Measurements from ENCODE around the gene SPACA5B. TPM values are rescaled to one million over a fixed set of nuclear protein-coding genes. Genes with fewer than 3 reads are reported as not detected.
"Not testable (repeated sequence)": the region's sequence is repeated elsewhere in the genome, so short reads cannot be mapped to it uniquely, and the experiment has no call there.

The SPACA5B gene
- total and polyA plus RNA-seq, 2 donors (not counting 1 experiment from before 2014, with no cell fraction given) = not detected

- Histone ChIP-seq H3K79me2 (ENCODE audit: control insufficient read depth, insufficient read depth, low read length) (no peaks in the 10 kb centered on the region), H3K9me3 (ENCODE audit: control insufficient read depth, insufficient read depth, low read depth, low read length) (no peaks in the 10 kb centered on the region), H4K20me1 (ENCODE audit: control insufficient read depth, extremely low read depth, insufficient read depth, low read length) (no peaks in the 10 kb centered on the region), H3K9ac (ENCODE audit: insufficient read depth, low read length) (no peak overlapping the region), H3K4me1 (ENCODE audit: control insufficient read depth, extremely low read depth, insufficient read depth, low read length) (no peaks in the 10 kb centered on the region), H3K27me3 (ENCODE audit: control insufficient read depth, insufficient read depth, low read length) (no peaks in the 10 kb centered on the region), H3K27ac (ENCODE audit: insufficient read depth, low read length) (no peak overlapping the region), H3K4me2 (ENCODE audit: extremely low read depth, insufficient read depth, low read length) (no peak overlapping the region), H2AFZ (ENCODE audit: low read length) (no peak overlapping the region), H3K4me3 (replicated peaks in 1 of 4; ENCODE audit: control extremely low read depth in 1 of 4, insufficient read depth in 1 of 4, low read depth in 3 of 4, low read length in 4 of 4) (no peak overlapping the region), H3K36me3 (ENCODE audit: control insufficient read depth, insufficient read depth, low read length) (no peaks in the 10 kb centered on the region)
- TF ChIP-seq CTCF (conservative IDR thresholded peaks at IDR 0.05 in 1 of 2, IDR thresholded peaks at IDR 0.05 in 1 of 2; ENCODE audit: low read depth in 1 of 2, low read length in 2 of 2) (no peak), EZH2 (IDR thresholded peaks at IDR 0.05; ENCODE audit: low read length, missing control alignments) (no peak)
- DNase-seq (ENCODE audit: low read depth in 2 of 2) = no peak
These were observed 24.4 kb downstream of the SPACA5B start for GRCh38 chrX:48154796-48155195.

GRCh38 chrX:48156014-48156413, 25.6 kb downstream of the SPACA5B start:
- no peak overlapping the region for H3K9ac ChIP-seq (ENCODE audit: insufficient read depth, low read length)
- H3K79me2 ChIP-seq (ENCODE audit: control insufficient read depth, insufficient read depth, low read length) = no peaks in the 10 kb centered on the region
- no peaks in the 10 kb centered on the region for H3K4me1 ChIP-seq (ENCODE audit: control insufficient read depth, extremely low read depth, insufficient read depth, low read length)
- H4K20me1 ChIP-seq (ENCODE audit: control insufficient read depth, extremely low read depth, insufficient read depth, low read length) = no peaks in the 10 kb centered on the region
- no peak for TF ChIP-seq CTCF (conservative IDR thresholded peaks at IDR 0.05 in 1 of 2, IDR thresholded peaks at IDR 0.05 in 1 of 2; ENCODE audit: low read depth in 1 of 2, low read length in 2 of 2)
- no peak for TF ChIP-seq EZH2 (IDR thresholded peaks at IDR 0.05; ENCODE audit: low read length, missing control alignments)
- no peak overlapping the region for H2AFZ ChIP-seq (ENCODE audit: low read length)
- no peaks in the 10 kb centered on the region for H3K27me3 ChIP-seq (ENCODE audit: control insufficient read depth, insufficient read depth, low read length)
- no peak overlapping the region for H3K27ac ChIP-seq (ENCODE audit: insufficient read depth, low read length)
- no peaks in the 10 kb centered on the region for H3K36me3 ChIP-seq (ENCODE audit: control insufficient read depth, insufficient read depth, low read length)
- DNase-seq (ENCODE audit: low read depth in 2 of 2) = no peak
- H3K9me3 ChIP-seq (ENCODE audit: control insufficient read depth, insufficient read depth, low read depth, low read length) = no peaks in the 10 kb centered on the region
- no peak overlapping the region for H3K4me2 ChIP-seq (ENCODE audit: extremely low read depth, insufficient read depth, low read length)
- no peak overlapping the region for H3K4me3 ChIP-seq (replicated peaks in 1 of 4; ENCODE audit: control extremely low read depth in 1 of 4, insufficient read depth in 1 of 4, low read depth in 3 of 4, low read length in 4 of 4)

- Histone ChIP-seq H3K9ac (ENCODE audit: insufficient read depth, low read length) (no peak overlapping the region), H4K20me1 (ENCODE audit: control insufficient read depth, extremely low read depth, insufficient read depth, low read length) (no peaks in the 10 kb centered on the region), H3K27ac (ENCODE audit: insufficient read depth, low read length) (no peak overlapping the region), H3K36me3 (ENCODE audit: control insufficient read depth, insufficient read depth, low read length) (no peaks in the 10 kb centered on the region), H3K4me2 (ENCODE audit: extremely low read depth, insufficient read depth, low read length) (no peak overlapping the region), H2AFZ (ENCODE audit: low read length) (no peak overlapping the region), H3K4me1 (ENCODE audit: control insufficient read depth, extremely low read depth, insufficient read depth, low read length) (no peaks in the 10 kb centered on the region), H3K27me3 (ENCODE audit: control insufficient read depth, insufficient read depth, low read length) (no peaks in the 10 kb centered on the region), H3K9me3 (ENCODE audit: control insufficient read depth, insufficient read depth, low read depth, low read length) (no peaks in the 10 kb centered on the region), H3K4me3 (replicated peaks in 1 of 4; ENCODE audit: control extremely low read depth in 1 of 4, insufficient read depth in 1 of 4, low read depth in 3 of 4, low read length in 4 of 4) (no peak overlapping the region), H3K79me2 (ENCODE audit: control insufficient read depth, insufficient read depth, low read length) (no peaks in the 10 kb centered on the region)
- TF ChIP-seq EZH2 (IDR thresholded peaks at IDR 0.05; ENCODE audit: low read length, missing control alignments) = no peak
- no peak for TF ChIP-seq CTCF (conservative IDR thresholded peaks at IDR 0.05 in 1 of 2, IDR thresholded peaks at IDR 0.05 in 1 of 2; ENCODE audit: low read depth in 1 of 2, low read length in 2 of 2)
- no peak for DNase-seq (ENCODE audit: low read depth in 2 of 2)
These were observed 34.8 kb downstream of the SPACA5B start for GRCh38 chrX:48165241-48165640.

- H3K4me2 ChIP-seq (ENCODE audit: extremely low read depth, insufficient read depth, low read length); H3K4me3 ChIP-seq (replicated peaks in 1 of 4; ENCODE audit: control extremely low read depth in 1 of 4, insufficient read depth in 1 of 4, low read depth in 3 of 4, low read length in 4 of 4); H4K20me1 ChIP-seq (ENCODE audit: control insufficient read depth, extremely low read depth, insufficient read depth, low read length); H3K9ac ChIP-seq (ENCODE audit: insufficient read depth, low read length); H2AFZ ChIP-seq (ENCODE audit: low read length); DNase-seq (ENCODE audit: low read depth in 2 of 2); H3K4me1 ChIP-seq (ENCODE audit: control insufficient read depth, extremely low read depth, insufficient read depth, low read length); H3K27me3 ChIP-seq (ENCODE audit: control insufficient read depth, insufficient read depth, low read length); H3K36me3 ChIP-seq (ENCODE audit: control insufficient read depth, insufficient read depth, low read length); H3K27ac ChIP-seq (ENCODE audit: insufficient read depth, low read length); H3K79me2 ChIP-seq (ENCODE audit: control insufficient read depth, insufficient read depth, low read length); H3K9me3 ChIP-seq (ENCODE audit: control insufficient read depth, insufficient read depth, low read depth, low read length): not testable (repeated sequence)
These were observed 35.9 kb downstream of the SPACA5B start for GRCh38 chrX:48166322-48166721.

All from fibroblast of lung (primary cell).